ENCODE results near the gene LLGL2. TPM values are rescaled to one million over a fixed set of nuclear protein-coding genes. Genes with fewer than 3 reads are reported as not detected.
"Not testable (repeated sequence)": the region's sequence is repeated elsewhere in the genome, so short reads cannot be mapped to it uniquely, and the experiment has no call there.

Gene LLGL2
- 100 to 1,000 TPM in 1 of 3 donors, 10 to 100 TPM in 2; 81.2 to 137 (median 84.4) TPM for polyA plus RNA-seq

DNA sequence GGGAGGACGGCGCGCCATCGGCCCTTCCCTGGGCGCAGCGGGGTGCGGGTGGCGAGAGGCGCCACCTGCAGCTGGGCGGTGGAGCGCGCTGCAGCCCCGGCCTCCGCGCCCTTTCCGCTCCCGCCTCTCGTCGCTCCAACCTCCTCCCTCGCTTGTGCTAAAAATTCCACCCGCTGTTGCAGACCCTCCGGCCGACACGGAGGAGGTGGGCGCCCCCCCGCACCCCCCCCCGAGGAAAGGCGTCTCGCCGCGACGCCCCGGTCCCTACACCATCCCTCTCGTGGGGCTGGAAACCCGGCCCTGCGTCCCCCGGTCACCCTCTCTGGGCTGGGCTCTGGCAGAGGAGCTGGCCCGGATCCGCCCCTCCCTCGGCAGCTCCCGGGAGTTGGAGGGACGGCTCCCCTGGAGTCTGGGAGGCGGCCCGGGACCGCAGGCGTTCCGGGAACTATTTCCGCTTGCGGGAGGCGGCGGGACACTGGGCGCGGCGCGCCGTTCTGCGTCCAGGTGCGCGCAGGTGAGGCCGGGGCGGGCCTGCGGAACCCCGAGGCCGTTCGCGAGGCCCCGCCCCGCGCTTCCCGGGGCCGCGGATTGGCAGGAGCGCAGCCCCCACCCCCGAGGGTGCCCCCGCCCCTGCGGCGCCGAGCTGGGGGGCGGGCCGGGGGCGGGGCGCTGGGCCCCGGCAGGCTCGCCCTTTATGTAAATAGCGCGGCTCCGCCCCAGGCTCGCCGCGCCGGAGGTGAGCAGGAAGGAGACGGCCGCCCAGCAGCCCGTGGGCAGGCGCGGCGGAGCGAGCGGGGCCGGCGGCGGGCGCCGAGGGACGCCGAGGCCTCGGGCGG, at the start of gene LLGL2:
LLGL2 (plus strand) TSS at position 728 of the 836 bp plus-strand sequence. CDS start 17,730 bp downstream, outside the sequence.
- Mint-ChIP-seq H3K4me3 (peak within 1 kb of the TSS; percentile 90 to 96 (median 92)), H3K27me3 (ENCODE audit: low read depth in 3 of 3) (peaks cover 0 to 5% (median 0%) of the 10 kb centered on the region in 3 donors), H3K36me3 (peaks cover 10 to 20% (median 12%) of the 10 kb centered on the region in 3 donors), H3K27ac (peak within 1 kb of the TSS; percentile 81 to 91 (median 85)), H3K4me1 (peaks cover 16 to 33% of the 10 kb centered on the region in 2 donors), H3K9me3 (no peaks in the 10 kb centered on the region)
- DNase-seq, result peak; percentile 83 to 87 (median 86)

GRCh38 chr17:75475851-75476250, 49.6 kb upstream of the LLGL2 start:
- Mint-ChIP-seq H3K27ac (no peak overlapping the region), H3K4me3 (no peak overlapping the region), H3K27me3 (ENCODE audit: low read depth in 3 of 3) (no peaks in the 10 kb centered on the region), H3K4me1 (peaks cover 0 to 3% of the 10 kb centered on the region in 2 donors), H3K9me3 (no peaks in the 10 kb centered on the region), H3K36me3 (peaks cover 12 to 14% (median 13%) of the 10 kb centered on the region in 3 donors)
- DNase-seq, result no peak

- Mint-ChIP-seq H3K27ac (no peak overlapping the region), H3K9me3 (no peaks in the 10 kb centered on the region), H3K4me1 (peaks cover 0 to 3% of the 10 kb centered on the region in 2 donors), H3K4me3 (no peak overlapping the region), H3K36me3 (peaks cover 12 to 14% (median 13%) of the 10 kb centered on the region in 3 donors), H3K27me3 (ENCODE audit: low read depth in 3 of 3) (no peaks in the 10 kb centered on the region)
- DNase-seq, result no peak
These were observed 49.2 kb upstream of the LLGL2 start for GRCh38 chr17:75476271-75476671.

- peaks cover 9 to 11% (median 10%) of the 10 kb centered on the region in 3 donors for H3K36me3 Mint-ChIP-seq
- H3K27ac Mint-ChIP-seq, result peak overlapping the region in 1 of 6 donors; percentile 28
- H3K4me3 Mint-ChIP-seq, result no peak overlapping the region
- no peaks in the 10 kb centered on the region for H3K27me3 Mint-ChIP-seq (ENCODE audit: low read depth in 3 of 3)
- no peaks in the 10 kb centered on the region for H3K9me3 Mint-ChIP-seq
- no peak for DNase-seq
- peaks cover 0 to 1% of the 10 kb centered on the region in 2 donors for H3K4me1 Mint-ChIP-seq
These were observed 48.6 kb upstream of the LLGL2 start for GRCh38 chr17:75476752-75477489.

GRCh38 chr17:75477490-75477862, 48.0 kb upstream of the LLGL2 start:
- DNase-seq; H3K27me3 Mint-ChIP-seq (ENCODE audit: low read depth in 3 of 3); H3K27ac Mint-ChIP-seq; H3K36me3 Mint-ChIP-seq; H3K9me3 Mint-ChIP-seq; H3K4me1 Mint-ChIP-seq; H3K4me3 Mint-ChIP-seq: not testable (repeated sequence)

DNA sequence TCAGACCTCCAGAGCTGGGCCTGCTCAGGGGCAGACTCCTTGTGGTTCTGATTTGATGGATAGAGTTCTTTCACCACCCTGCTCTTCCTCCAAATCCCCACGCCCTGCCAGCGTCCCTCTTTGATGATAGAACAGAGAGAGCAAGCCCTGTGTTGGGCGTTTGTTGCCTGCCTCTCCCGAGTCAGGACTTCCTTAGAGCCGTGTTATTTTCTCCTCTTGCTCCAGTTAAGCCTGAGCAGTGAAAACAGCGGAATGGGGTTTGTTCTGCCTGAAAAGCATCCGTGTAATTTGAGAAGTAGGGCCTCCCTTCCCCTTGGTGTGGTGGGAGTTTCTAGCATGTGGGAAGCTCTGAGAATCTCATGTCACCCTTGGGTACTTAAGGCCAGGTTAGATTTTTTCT, 47.0 kb upstream of the LLGL2 start:
- no peaks in the 10 kb centered on the region for H3K36me3 Mint-ChIP-seq
- DNase-seq, result no peak
- H3K9me3 Mint-ChIP-seq, result no peaks in the 10 kb centered on the region
- peaks cover 0 to 4% of the 10 kb centered on the region in 2 donors for H3K4me1 Mint-ChIP-seq
- H3K27ac Mint-ChIP-seq, result no peak overlapping the region
- H3K4me3 Mint-ChIP-seq, result no peak overlapping the region
- peaks cover 0 to 2% (median 0%) of the 10 kb centered on the region in 3 donors for H3K27me3 Mint-ChIP-seq (ENCODE audit: low read depth in 3 of 3)

- peaks cover 0 to 7% of the 10 kb centered on the region in 2 donors for H3K4me1 Mint-ChIP-seq
- no peaks in the 10 kb centered on the region for H3K9me3 Mint-ChIP-seq
- H3K27ac Mint-ChIP-seq, result no peak overlapping the region
- DNase-seq, result no peak
- peaks cover 0 to 4% (median 0%) of the 10 kb centered on the region in 3 donors for H3K36me3 Mint-ChIP-seq
- H3K4me3 Mint-ChIP-seq, result no peak overlapping the region
- peaks cover 0 to 2% (median 0%) of the 10 kb centered on the region in 3 donors for H3K27me3 Mint-ChIP-seq (ENCODE audit: low read depth in 3 of 3)
These were observed 45.2 kb upstream of the LLGL2 start for GRCh38 chr17:75480281-75480680.

GRCh38 chr17:75481194-75482068, 44.1 kb upstream of the LLGL2 start:
- no peak for DNase-seq
- H3K27me3 Mint-ChIP-seq (ENCODE audit: low read depth in 3 of 3), result peaks cover 0 to 2% (median 0%) of the 10 kb centered on the region in 3 donors
- no peak overlapping the region for H3K4me3 Mint-ChIP-seq
- peaks cover 0 to 4% (median under 1%) of the 10 kb centered on the region in 3 donors for H3K36me3 Mint-ChIP-seq
- no peaks in the 10 kb centered on the region for H3K9me3 Mint-ChIP-seq
- peaks cover 3 to 10% of the 10 kb centered on the region in 2 donors for H3K4me1 Mint-ChIP-seq
- no peak overlapping the region for H3K27ac Mint-ChIP-seq

- Mint-ChIP-seq H3K36me3 (peaks cover 0 to 7% (median 5%) of the 10 kb centered on the region in 3 donors), H3K27me3 (ENCODE audit: low read depth in 3 of 3) (peaks cover 0 to 2% (median 0%) of the 10 kb centered on the region in 3 donors), H3K9me3 (no peaks in the 10 kb centered on the region), H3K4me1 (peaks cover 12 to 18% of the 10 kb centered on the region in 2 donors), H3K27ac (no peak overlapping the region), H3K4me3 (no peak overlapping the region)
- DNase-seq, result no peak
These were observed 43.2 kb upstream of the LLGL2 start for GRCh38 chr17:75482098-75482942.

- H3K4me1 Mint-ChIP-seq, result peaks cover 21 to 37% of the 10 kb centered on the region in 2 donors
- no peak for DNase-seq
- no peak overlapping the region for H3K4me3 Mint-ChIP-seq
- peak overlapping the region in 1 of 6 donors; percentile 48 for H3K27ac Mint-ChIP-seq
- no peaks in the 10 kb centered on the region for H3K9me3 Mint-ChIP-seq
- peaks cover 0 to 11% (median 7%) of the 10 kb centered on the region in 3 donors for H3K36me3 Mint-ChIP-seq
- peaks cover 0 to 6% (median 4%) of the 10 kb centered on the region in 3 donors for H3K27me3 Mint-ChIP-seq (ENCODE audit: low read depth in 3 of 3)
These were observed 39.8 kb upstream of the LLGL2 start for GRCh38 chr17:75485688-75486087.

- Mint-ChIP-seq H3K36me3 (peaks cover 0 to 11% (median 7%) of the 10 kb centered on the region in 3 donors), H3K4me3 (peak overlapping the region in 2 of 5 donors; percentile 21 to 52), H3K9me3 (no peaks in the 10 kb centered on the region), H3K27ac (peak overlapping the region; percentile 74 to 99 (median 95)), H3K4me1 (peaks cover 21 to 37% of the 10 kb centered on the region in 2 donors), H3K27me3 (ENCODE audit: low read depth in 3 of 3) (peaks cover 0 to 6% (median 4%) of the 10 kb centered on the region in 3 donors)
- DNase-seq, result no peak
These were observed 39.3 kb upstream of the LLGL2 start for GRCh38 chr17:75486151-75486550.

DNA sequence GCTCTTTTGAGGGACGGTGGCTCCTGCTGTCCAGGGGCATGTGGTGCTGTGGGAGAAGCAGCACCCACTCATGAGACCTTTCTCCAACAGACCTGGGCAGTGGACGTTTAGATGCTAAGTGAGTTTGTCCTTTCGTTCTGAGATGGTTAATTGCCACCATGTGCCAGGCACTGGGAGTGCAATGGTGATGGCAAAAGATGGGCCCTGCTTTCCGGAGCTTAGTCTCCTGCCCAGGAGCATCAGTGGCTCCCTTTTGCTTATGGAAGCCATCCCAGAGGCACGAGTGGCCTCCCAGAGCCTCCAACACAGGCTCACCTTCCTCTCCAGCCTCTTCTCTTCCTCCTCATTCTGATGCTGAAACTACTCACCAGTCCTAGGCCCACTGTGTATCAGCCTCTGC, 38.5 kb upstream of the LLGL2 start:
- Mint-ChIP-seq H3K27me3 (ENCODE audit: low read depth in 3 of 3) (peaks cover 0 to 6% (median 4%) of the 10 kb centered on the region in 3 donors), H3K4me1 (peaks cover 21 to 37% of the 10 kb centered on the region in 2 donors), H3K9me3 (no peaks in the 10 kb centered on the region), H3K36me3 (peaks cover 0 to 11% (median 8%) of the 10 kb centered on the region in 3 donors), H3K27ac (peak overlapping the region; percentile 93 to 99 (median 96)), H3K4me3 (peak overlapping the region; percentile 66 to 88 (median 83))
- no peak for DNase-seq
